RWPE2 (cell line): Measurements from ENCODE around the gene KCNMA1.

ENCODE experiments used
- ATAC-seq: fragments of 200-7000 bp; cut with Tn5 transposase; 3 replicates; pipeline ENCODE4 v1.9.1; 2021; ENCODE audit warnings: low read depth
- DNase-seq: peaks from one replicate; pipeline ENCODE4 v3.0.0-alpha.2; 2020; ENCODE audit warnings: low spot score
- H3K27ac ChIP-seq: fragments of 450-650 bp; 2 replicates; pipeline ENCODE4 v1.5.1; 2017; ENCODE audit warnings: mild to moderate bottlenecking; ENCODE audit not compliant: poor library complexity, severe bottlenecking
- H3K27me3 ChIP-seq: fragments of 250-450 bp; sonication (Bioruptor Pico); 2 replicates; pipeline ENCODE4 v1.5.1; 2021; ENCODE audit warnings: mild to moderate bottlenecking, moderate library complexity; ENCODE audit not compliant: insufficient read depth, poor library complexity, severe bottlenecking
- H3K36me3 ChIP-seq: fragments of 250-450 bp; sonication (Bioruptor Pico); 2 replicates; pipeline ENCODE4 v1.5.1; 2020; ENCODE audit warnings: low read depth, mild to moderate bottlenecking, moderate library complexity
- H3K4me1 ChIP-seq: fragments of 250-450 bp; sonication (Bioruptor Pico); 2 replicates; pipeline ENCODE4 v1.5.1; 2021; ENCODE audit warnings: mild to moderate bottlenecking, moderate library complexity; ENCODE audit not compliant: insufficient read depth, poor library complexity, severe bottlenecking
- H3K4me3 ChIP-seq: fragments of 250-450 bp; sonication (Bioruptor Pico); 2 replicates; pipeline ENCODE4 v1.5.1; 2021; ENCODE audit warnings: mild to moderate bottlenecking, moderate library complexity; ENCODE audit not compliant: severe bottlenecking
- H3K9me3 ChIP-seq: fragments of 250-450 bp; sonication (Bioruptor Pico); 2 replicates; pipeline ENCODE4 v1.5.1; 2021; ENCODE audit warnings: mild to moderate bottlenecking, moderate library complexity; ENCODE audit not compliant: severe bottlenecking
- CTCF ChIP-seq: fragments of 450-650 bp; IDR thresholded peaks from one replicate; pipeline ENCODE4 v1.5.1; 2017; ENCODE audit warnings: mild to moderate bottlenecking, moderate library complexity; ENCODE audit not compliant: poor library complexity, severe bottlenecking

KCNMA1 gene

GRCh38 chr10:77253147-77253545, 384.5 kb downstream of the KCNMA1 start:
- Histone ChIP-seq H3K27ac (no peak overlapping the region), H3K9me3 (no peaks in the 10 kb centered on the region), H3K36me3 (no peaks in the 10 kb centered on the region), H3K4me1 (peaks cover 3% of the 10 kb centered on the region), H3K27me3 (no peaks in the 10 kb centered on the region), H3K4me3 (no peak overlapping the region)
- DNase-seq (no peak), ATAC-seq (no peak)
- TF ChIP-seq CTCF = no peak

GRCh38 chr10:77252380-77253146, 385.0 kb downstream of the KCNMA1 start:
- Histone ChIP-seq H3K27me3 (no peaks in the 10 kb centered on the region), H3K4me3 (no peak overlapping the region), H3K36me3 (no peaks in the 10 kb centered on the region), H3K9me3 (no peaks in the 10 kb centered on the region), H3K4me1 (peaks cover 3% of the 10 kb centered on the region), H3K27ac (no peak overlapping the region)
- ATAC-seq (no peak), DNase-seq (no peak)
- no peak for TF ChIP-seq CTCF

- no peak overlapping the region for H3K27ac ChIP-seq
- H3K9me3 ChIP-seq = no peaks in the 10 kb centered on the region
- H3K4me1 ChIP-seq = peaks cover 3% of the 10 kb centered on the region
- no peaks in the 10 kb centered on the region for H3K36me3 ChIP-seq
- DNase-seq = no peak
- peak; percentile 77; the same call in 2 of the 3 replicates for ATAC-seq
- no peaks in the 10 kb centered on the region for H3K27me3 ChIP-seq
- no peak overlapping the region for H3K4me3 ChIP-seq
- TF ChIP-seq CTCF = peak; percentile 82
Measured at GRCh38 chr10:77251297-77252013, 386.2 kb downstream of the KCNMA1 start.

- Histone ChIP-seq H3K36me3 (no peaks in the 10 kb centered on the region), H3K4me3 (no peak overlapping the region), H3K4me1 (peaks cover 3% of the 10 kb centered on the region), H3K27me3 (no peaks in the 10 kb centered on the region), H3K9me3 (no peaks in the 10 kb centered on the region), H3K27ac (no peak overlapping the region)
- TF ChIP-seq CTCF = no peak
- DNase-seq (no peak), ATAC-seq (no peak)
Measured at GRCh38 chr10:77249901-77250459, 387.6 kb downstream of the KCNMA1 start.
